B cell (primary cell): ENCODE data around the gene HDLBP. TPM values are rescaled to one million over a fixed set of nuclear protein-coding genes. Genes with fewer than 3 reads are reported as not detected.

Source experiments
- ATAC-seq: fragments of 200-7000 bp; cut with Tn5 transposase; one replicate; pipeline ENCODE4 v1.10.0; 2021; ENCODE audit warnings: low read depth, mild to moderate bottlenecking, moderate number of reproducible peaks, moderate library complexity
- CTCF ChIA-PET: fragments of 350-600 bp; sonication (Branson Sonifier 250); formaldehyde crosslinking; loops from one replicate; lab custom pipeline; 2021; ENCODE audit warnings: antibody characterized with exemption, inconsistent platforms; lab: Charles Lee
- POLR2A ChIA-PET: fragments of 350-600 bp; sonication (Branson Sonifier 250); formaldehyde crosslinking; loops from one replicate; lab custom pipeline; 2021; ENCODE audit warnings: antibody characterized with exemption; lab: Charles Lee
- DNase-seq: peaks from one replicate; pipeline ENCODE4 v3.0.0; 2013
- H2AFZ ChIP-seq: 2 replicates; pipeline ENCODE4 v1.6.1; 2012; ENCODE audit warnings: mild to moderate bottlenecking, low read depth, low read length; ENCODE audit not compliant: insufficient read depth, poor library complexity, severe bottlenecking
- H3K27ac ChIP-seq, 2 donors: 1 replicate in 1 of 2; 2 replicates in 1 of 2; pipeline ENCODE4 v1.5.1; 2012 to 2013; ENCODE audit warnings: low read length in 2 of 2, mild to moderate bottlenecking in 2 of 2, moderate library complexity in 1 of 2
- H3K27me3 ChIP-seq, 4 experiments: fragments of 200-600 bp in 1 of 4; sonication (generic) in 1 of 4; replicated peaks in 1 of 4; 1 replicate in 2 of 4; 2 replicates in 2 of 4; pipeline versions ENCODE4 v1.6.1 to v1.7.0; 2013 to 2016; ENCODE audit warnings: low read length in 3 of 4, mild to moderate bottlenecking in 2 of 4, mixed read lengths in 1 of 4, moderate library complexity in 1 of 4; ENCODE audit not compliant: insufficient read depth in 4 of 4, control insufficient read depth in 3 of 4; ENCODE audit errors: control extremely low read depth in 1 of 4
- H3K36me3 ChIP-seq, 2 experiments: replicated peaks in 1 of 2; 1 replicate in 1 of 2; 2 replicates in 1 of 2; pipeline versions ENCODE4 v1.6.1 to v1.7.1; 2013; ENCODE audit warnings: low read length in 1 of 2; ENCODE audit not compliant: insufficient read depth in 2 of 2, control insufficient read depth in 1 of 2; ENCODE audit errors: control extremely low read depth in 1 of 2, extremely low read depth in 1 of 2
- H3K4me1 ChIP-seq, 2 donors: fragments of 200-600 bp in 1 of 2; sonication (generic) in 1 of 2; 1 replicate in 1 of 2; 2 replicates in 1 of 2; pipeline versions ENCODE4 v1.5.1 to v1.6.1; 2013 to 2017; ENCODE audit warnings: low read length in 2 of 2; ENCODE audit not compliant: control insufficient read depth in 2 of 2, insufficient read depth in 2 of 2
- H3K4me2 ChIP-seq: replicated peaks from 2 replicates; pipeline ENCODE3; 2012; ENCODE audit warnings: mild to moderate bottlenecking, low read depth, low read length; ENCODE audit not compliant: poor library complexity, severe bottlenecking
- H3K4me3 ChIP-seq, 5 experiments: fragments of 200-600 bp in 1 of 5; sonication (generic) in 1 of 5; 1 replicate in 3 of 5; 2 replicates in 2 of 5; pipeline versions ENCODE4 v1.5.1 to v1.7.0; 2011 to 2016; ENCODE audit warnings: low read length in 4 of 5, mild to moderate bottlenecking in 4 of 5, low read depth in 2 of 5, control low read depth in 1 of 5, moderate library complexity in 1 of 5; ENCODE audit not compliant: insufficient read depth in 1 of 5; ENCODE audit errors: control extremely low read depth in 1 of 5, extremely low read depth in 1 of 5
- H3K79me2 ChIP-seq: fragments of 200-600 bp; sonication (generic); one replicate; pipeline ENCODE4 v1.6.0; 2016; ENCODE audit warnings: low read length; ENCODE audit not compliant: control insufficient read depth, insufficient read depth
- H3K9ac ChIP-seq: fragments of 200-600 bp; sonication (generic); 2 replicates; pipeline ENCODE4 v1.6.1; 2017; ENCODE audit warnings: mild to moderate bottlenecking, low read length, moderate library complexity
- H3K9me3 ChIP-seq, 3 donors: one replicate each; pipeline versions ENCODE4 v1.6.1 to v1.7.1; 2013; ENCODE audit warnings: low read length in 2 of 3; ENCODE audit not compliant: control insufficient read depth in 2 of 3, insufficient read depth in 1 of 3; ENCODE audit errors: control extremely low read depth in 1 of 3
- H4K20me1 ChIP-seq: 2 replicates; pipeline ENCODE4 v1.6.0; 2012; ENCODE audit warnings: mild to moderate bottlenecking, low read length; ENCODE audit not compliant: insufficient read depth, control insufficient read depth, poor library complexity, severe bottlenecking
- H3K27ac Mint-ChIP-seq: one replicate; pipeline ENCODE4 v1.8.0; 2021; ENCODE audit warnings: mixed read lengths
- H3K27me3 Mint-ChIP-seq: one replicate; pipeline ENCODE4 v1.8.0; 2021; ENCODE audit warnings: mixed read lengths
- H3K4me1 Mint-ChIP-seq: one replicate; pipeline ENCODE4 v1.8.0; 2021; ENCODE audit warnings: mixed read lengths
- H3K4me3 Mint-ChIP-seq: one replicate; pipeline ENCODE4 v1.8.0; 2021; ENCODE audit warnings: mixed read lengths
- H3K9me3 Mint-ChIP-seq: one replicate; pipeline ENCODE4 v1.8.0; 2022; ENCODE audit warnings: mixed read lengths; ENCODE audit not compliant: insufficient read depth
- EZH2 ChIP-seq: IDR thresholded peaks from 2 replicates; pipeline ENCODE4 v1.6.1; 2012; ENCODE audit warnings: borderline replicate concordance, low read depth, mild to moderate bottlenecking, moderate library complexity, low read length; ENCODE audit not compliant: insufficient read depth, poor library complexity, severe bottlenecking
- WGBS: methylation state at CpG from one replicate; pipeline ENCODE4 v1.1.5; 2013; ENCODE audit warnings: missing lambda C conversion rate; ENCODE audit not compliant: insufficient coverage; 5-methylcytosine and 5-hydroxymethylcytosine counted together
- intact Hi-C: fragments of 100-400 bp; cut with micrococcal nuclease; formaldehyde crosslinking; loops from one replicate; pipeline ENCODE4 v1.10.0; 2022
- polyA plus RNA-seq: library from polyadenylated mRNA; depleted of rRNA; stranded (reverse); fragments of >200 nt; gene quantifications from 2 replicates; pipeline ENCODE4 v1.2.3, GENCODE V29; 2012
- total RNA-seq, 2 donors: library from RNA; stranded (reverse); fragments of 120-200 nt in 1 of 2; gene quantifications; 1 replicate in 1 of 2; 2 replicates in 1 of 2; pipeline versions ENCODE4 v1.2.3 to v1.2.4, GENCODE V29; 2013 to 2022
- TF ChIP-seq, protein P1 (sequence below): fragments of 200-600 bp; IDR thresholded peaks from one replicate; pipeline ENCODE4 v1.8.0; 2022; ENCODE audit warnings: antibody characterized with exemption, mild to moderate bottlenecking

Gene HDLBP
- total and polyA plus RNA-seq, 2 donors (not counting 1 experiment from before 2014, with no cell fraction given) = 55.1 to 127 TPM

GRCh38 chr2:241260911-241261310 lies 54.6 kb downstream of the HDLBP start:
- no peak overlapping the region for H3K9ac ChIP-seq
- POLR2A ChIA-PET = no interaction called here
- H3K9me3 ChIP-seq = no peaks in the 10 kb centered on the region
- H3K4me3 ChIP-seq = no peak overlapping the region
- H3K27ac ChIP-seq = no peak overlapping the region
- H4K20me1 ChIP-seq = peaks cover 12% of the 10 kb centered on the region
- H3K79me2 ChIP-seq = peaks cover 4% of the 10 kb centered on the region
- TF ChIP-seq, protein P1, sequence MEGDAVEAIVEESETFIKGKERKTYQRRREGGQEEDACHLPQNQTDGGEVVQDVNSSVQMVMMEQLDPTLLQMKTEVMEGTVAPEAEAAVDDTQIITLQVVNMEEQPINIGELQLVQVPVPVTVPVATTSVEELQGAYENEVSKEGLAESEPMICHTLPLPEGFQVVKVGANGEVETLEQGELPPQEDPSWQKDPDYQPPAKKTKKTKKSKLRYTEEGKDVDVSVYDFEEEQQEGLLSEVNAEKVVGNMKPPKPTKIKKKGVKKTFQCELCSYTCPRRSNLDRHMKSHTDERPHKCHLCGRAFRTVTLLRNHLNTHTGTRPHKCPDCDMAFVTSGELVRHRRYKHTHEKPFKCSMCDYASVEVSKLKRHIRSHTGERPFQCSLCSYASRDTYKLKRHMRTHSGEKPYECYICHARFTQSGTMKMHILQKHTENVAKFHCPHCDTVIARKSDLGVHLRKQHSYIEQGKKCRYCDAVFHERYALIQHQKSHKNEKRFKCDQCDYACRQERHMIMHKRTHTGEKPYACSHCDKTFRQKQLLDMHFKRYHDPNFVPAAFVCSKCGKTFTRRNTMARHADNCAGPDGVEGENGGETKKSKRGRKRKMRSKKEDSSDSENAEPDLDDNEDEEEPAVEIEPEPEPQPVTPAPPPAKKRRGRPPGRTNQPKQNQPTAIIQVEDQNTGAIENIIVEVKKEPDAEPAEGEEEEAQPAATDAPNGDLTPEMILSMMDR = no peak
- no peak for TF ChIP-seq EZH2
- Mint-ChIP-seq H3K9me3 (no peaks in the 10 kb centered on the region), H3K27ac (no peak overlapping the region), H3K27me3 (no peaks in the 10 kb centered on the region), H3K4me1 (no peaks in the 10 kb centered on the region), H3K4me3 (no peak overlapping the region)
- CTCF ChIA-PET = interaction anchor here (0.5 kb wide), 2 partner anchors 31 to 53 kb away, joined by 3 read pairs; no protein-coding TSS in a partner anchor
- H2AFZ ChIP-seq = no peak overlapping the region
- ATAC-seq (no peak), DNase-seq (no peak)
- no peaks in the 10 kb centered on the region for H3K27me3 ChIP-seq
- intact Hi-C loops = no loop called here
- WGBS = 100% methylated on average over 3 of the region's 3 CpGs
- no peaks in the 10 kb centered on the region for H3K4me1 ChIP-seq
- no peak overlapping the region for H3K4me2 ChIP-seq
- H3K36me3 ChIP-seq = peaks cover 18 to 64% of the 10 kb centered on the region in 2 experiments

GRCh38 chr2:241258505-241259280 lies 56.8 kb downstream of the HDLBP start:
- ATAC-seq = no peak
- no peak overlapping the region for H3K27ac ChIP-seq
- Mint-ChIP-seq H3K27ac (no peak overlapping the region), H3K27me3 (no peaks in the 10 kb centered on the region), H3K4me1 (no peaks in the 10 kb centered on the region), H3K4me3 (no peak overlapping the region), H3K9me3 (no peaks in the 10 kb centered on the region)
- CTCF ChIA-PET = interaction anchor here (0.6 to 1.5 kb wide), 4 partner anchors 44 to 135 kb away, joined by 3 to 4 read pairs (median 3); no protein-coding TSS in a partner anchor
- POLR2A ChIA-PET = no interaction called here
- DNase-seq = no peak
- H4K20me1 ChIP-seq = peaks cover 8% of the 10 kb centered on the region
- H3K9ac ChIP-seq = no peak overlapping the region
- no peak overlapping the region for H2AFZ ChIP-seq
- intact Hi-C loops = no loop called here
- TF ChIP-seq, protein P1 = no peak
- no peak for TF ChIP-seq EZH2
- H3K27me3 ChIP-seq = no peaks in the 10 kb centered on the region
- H3K4me3 ChIP-seq = no peak overlapping the region
- no peaks in the 10 kb centered on the region for H3K4me1 ChIP-seq
- no peak overlapping the region for H3K4me2 ChIP-seq
- peaks cover 8% of the 10 kb centered on the region for H3K79me2 ChIP-seq
- no peaks in the 10 kb centered on the region for H3K9me3 ChIP-seq
- 83% methylated on average over 5 of the region's 8 CpGs for WGBS
- H3K36me3 ChIP-seq = peaks cover 18 to 70% of the 10 kb centered on the region in 2 experiments
